Retinal pigment epithelial cell (primary cell): ENCODE data around the gene NPC2.
"Not testable (repeated sequence)": the region's sequence is repeated elsewhere in the genome, so short reads cannot be mapped to it uniquely, and the experiment has no call there.

Experiments
- DNase-seq: peaks from one replicate; pipeline ENCODE4 v3.0.0-alpha.2; 2010; ENCODE audit warnings: low read depth
- H3K4me3 ChIP-seq: 2 replicates; pipeline ENCODE4 v1.5.1; 2011; ENCODE audit warnings: mild to moderate bottlenecking, low read length, control low read depth, moderate library complexity
- CTCF ChIP-seq: conservative IDR thresholded peaks from 2 replicates; pipeline ENCODE4 v1.5.1; 2011; ENCODE audit warnings: low read depth, low read length, control low read depth, inconsistent platforms

Gene NPC2

GRCh38 chr14:74459976-74460375 is 33.1 kb downstream of the NPC2 start:
- no peak for TF ChIP-seq CTCF

GRCh38 chr14:74459289-74459946 is 33.7 kb downstream of the NPC2 start:
- peak; percentile 7 for DNase-seq
- H3K4me3 ChIP-seq: no peak overlapping the region
- peak; percentile 86 for TF ChIP-seq CTCF

More at GRCh38 chr14:74459976-74460375, 33.1 kb downstream of the NPC2 start:
- H3K4me3 ChIP-seq: no peak overlapping the region
- no peak for DNase-seq

GRCh38 chr14:74457565-74457895 is 35.6 kb downstream of the NPC2 start:
- H3K4me3 ChIP-seq: no peak overlapping the region
- no peak for DNase-seq
- TF ChIP-seq CTCF: no peak

- no peak for TF ChIP-seq CTCF
- no peak overlapping the region for H3K4me3 ChIP-seq
- no peak for DNase-seq
Measured at GRCh38 chr14:74456684-74457564, 36.2 kb downstream of the NPC2 start.

- not testable (repeated sequence) for DNase-seq, H3K4me3 ChIP-seq
Measured at GRCh38 chr14:74454397-74454796, 38.7 kb downstream of the NPC2 start.

- no peak for DNase-seq
- TF ChIP-seq CTCF: no peak
- no peak overlapping the region for H3K4me3 ChIP-seq
Measured at GRCh38 chr14:74444866-74445265, 48.2 kb downstream of the NPC2 start.

- no peak overlapping the region for H3K4me3 ChIP-seq
- TF ChIP-seq CTCF: no peak
- DNase-seq: no peak
Measured at GRCh38 chr14:74442757-74443156, 50.3 kb downstream of the NPC2 start.
